DLD1 (cell line): ENCODE results near the gene CFAP221.

Source experiments
- in situ Hi-C: cut with HindIII; loops from 2 replicates; pipeline ENCODE4 v1.10.0; 2017; ENCODE audit warnings: low sequenced_read_pairs

Gene CFAP221

GRCh38 chr2:119638685-119639554 is 94.7 kb downstream of the CFAP221 start:
- in situ Hi-C loops, result no loop called here

GRCh38 chr2:119641562-119642258 is 97.5 kb downstream of the CFAP221 start:
- in situ Hi-C loops, result no loop called here

GRCh38 chr2:119644186-119644585 is 99.9 kb downstream of the CFAP221 start:
- in situ Hi-C loops, result no loop called here

- in situ Hi-C loops, result no loop called here
Measured at GRCh38 chr2:119645173-119645855, 101.1 kb downstream of the CFAP221 start.

- in situ Hi-C loops, result no loop called here
Measured at GRCh38 chr2:119646149-119646548, 101.9 kb downstream of the CFAP221 start.

- in situ Hi-C loops, result no loop called here
Measured at GRCh38 chr2:119647440-119648169, 103.4 kb downstream of the CFAP221 start.

GRCh38 chr2:119649364-119649917 is 105.2 kb downstream of the CFAP221 start:
- in situ Hi-C loops, result no loop called here

- in situ Hi-C loops, result no loop called here
Measured at GRCh38 chr2:119650206-119650605, 106.0 kb downstream of the CFAP221 start.

- in situ Hi-C loops, result no loop called here
Measured at GRCh38 chr2:119650846-119651370, 106.7 kb downstream of the CFAP221 start.

GRCh38 chr2:119657466-119658145 is 113.4 kb downstream of the CFAP221 start:
- in situ Hi-C loops, result no loop called here

- in situ Hi-C loops, result no loop called here
Measured at GRCh38 chr2:119659601-119660342, 115.5 kb downstream of the CFAP221 start.

GRCh38 chr2:119660343-119660658 is 116.1 kb downstream of the CFAP221 start:
- in situ Hi-C loops, result no loop called here

- in situ Hi-C loops, result no loop called here
Measured at GRCh38 chr2:119662297-119662696, 118.0 kb downstream of the CFAP221 start.

GRCh38 chr2:119668546-119668945 is 124.3 kb downstream of the CFAP221 start:
- in situ Hi-C loops, result no loop called here

- in situ Hi-C loops, result no loop called here
Measured at GRCh38 chr2:119671016-119671415, 126.8 kb downstream of the CFAP221 start.

GRCh38 chr2:119671752-119672151 is 127.5 kb downstream of the CFAP221 start:
- in situ Hi-C loops, result no loop called here

GRCh38 chr2:119672161-119672862 is 128.1 kb downstream of the CFAP221 start:
- in situ Hi-C loops, result no loop called here

- in situ Hi-C loops, result no loop called here
Measured at GRCh38 chr2:119673796-119674195, 129.5 kb downstream of the CFAP221 start.
